ENCODE measurements around the gene CPNE5.

DNA sequence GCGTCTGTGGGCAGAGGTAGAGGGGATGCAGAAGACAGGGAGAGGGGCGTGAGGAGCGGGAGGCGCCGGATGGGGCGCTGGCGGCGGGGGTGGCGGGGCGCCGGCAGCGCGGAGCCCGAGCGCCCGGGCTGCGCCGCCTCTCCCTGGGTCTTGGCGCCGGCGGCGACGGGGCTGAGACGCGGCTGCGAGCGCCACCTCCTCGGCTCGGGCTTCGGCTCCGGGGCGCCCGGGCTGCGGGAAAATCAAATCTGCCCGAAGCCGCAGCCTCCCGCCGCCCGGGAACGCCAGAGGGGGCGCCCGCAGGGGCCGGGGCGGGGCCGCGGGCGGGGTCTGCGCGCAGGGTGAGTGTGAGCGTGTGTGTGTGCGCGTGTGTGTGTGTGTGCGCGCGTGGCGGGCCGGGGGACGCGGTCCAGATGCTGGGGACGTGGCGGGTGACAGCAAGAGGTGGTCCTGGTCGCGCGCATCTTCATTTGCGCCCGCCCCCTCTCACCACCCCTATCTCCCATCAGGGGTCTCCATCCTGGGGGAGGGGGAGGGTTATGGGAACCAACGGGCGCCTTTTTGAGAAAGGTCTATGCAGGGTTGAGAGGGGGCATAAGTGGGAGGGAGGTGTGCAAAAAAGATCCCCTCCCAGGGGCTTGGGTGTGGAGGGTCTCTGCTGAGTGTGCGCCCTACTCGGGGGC lies 646 bp upstream of the CPNE5 start:
- TF ChIP-seq POLR2AphosphoS5 (IDR thresholded peaks at IDR 0.05; ENCODE audit: low read depth, low read length) (no peak), FOXP2 (optimal IDR thresholded peaks at IDR 0.05; ENCODE audit: borderline replicate concordance, extremely low read depth, extremely low read length, insufficient read depth) (no peak), TAF1 (IDR thresholded peaks at IDR 0.05; ENCODE audit: borderline replicate concordance, insufficient read depth, low read length) (no peak), SIN3A (IDR thresholded peaks at IDR 0.05; ENCODE audit: borderline replicate concordance, insufficient read depth, low read length) (no peak)
- TF ChIP-seq, protein P1, sequence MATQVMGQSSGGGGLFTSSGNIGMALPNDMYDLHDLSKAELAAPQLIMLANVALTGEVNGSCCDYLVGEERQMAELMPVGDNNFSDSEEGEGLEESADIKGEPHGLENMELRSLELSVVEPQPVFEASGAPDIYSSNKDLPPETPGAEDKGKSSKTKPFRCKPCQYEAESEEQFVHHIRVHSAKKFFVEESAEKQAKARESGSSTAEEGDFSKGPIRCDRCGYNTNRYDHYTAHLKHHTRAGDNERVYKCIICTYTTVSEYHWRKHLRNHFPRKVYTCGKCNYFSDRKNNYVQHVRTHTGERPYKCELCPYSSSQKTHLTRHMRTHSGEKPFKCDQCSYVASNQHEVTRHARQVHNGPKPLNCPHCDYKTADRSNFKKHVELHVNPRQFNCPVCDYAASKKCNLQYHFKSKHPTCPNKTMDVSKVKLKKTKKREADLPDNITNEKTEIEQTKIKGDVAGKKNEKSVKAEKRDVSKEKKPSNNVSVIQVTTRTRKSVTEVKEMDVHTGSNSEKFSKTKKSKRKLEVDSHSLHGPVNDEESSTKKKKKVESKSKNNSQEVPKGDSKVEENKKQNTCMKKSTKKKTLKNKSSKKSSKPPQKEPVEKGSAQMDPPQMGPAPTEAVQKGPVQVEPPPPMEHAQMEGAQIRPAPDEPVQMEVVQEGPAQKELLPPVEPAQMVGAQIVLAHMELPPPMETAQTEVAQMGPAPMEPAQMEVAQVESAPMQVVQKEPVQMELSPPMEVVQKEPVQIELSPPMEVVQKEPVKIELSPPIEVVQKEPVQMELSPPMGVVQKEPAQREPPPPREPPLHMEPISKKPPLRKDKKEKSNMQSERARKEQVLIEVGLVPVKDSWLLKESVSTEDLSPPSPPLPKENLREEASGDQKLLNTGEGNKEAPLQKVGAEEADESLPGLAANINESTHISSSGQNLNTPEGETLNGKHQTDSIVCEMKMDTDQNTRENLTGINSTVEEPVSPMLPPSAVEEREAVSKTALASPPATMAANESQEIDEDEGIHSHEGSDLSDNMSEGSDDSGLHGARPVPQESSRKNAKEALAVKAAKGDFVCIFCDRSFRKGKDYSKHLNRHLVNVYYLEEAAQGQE (IDR thresholded peaks at IDR 0.05; ENCODE audit: insufficient read depth in 1 of 2, low read depth in 2 of 2, low read length in 2 of 2) = no peak

Measured in PFSK-1 (cell line).